HG03469 (cell line): ENCODE results near the gene KRT40.

Source experiments
- ATAC-seq: cut with Tn5 transposase; IDR thresholded peaks from one replicate; pipeline ENCODE4 v1.9.1; 2021; ENCODE audit warnings: mild to moderate bottlenecking, moderate library complexity, moderate number of reproducible peaks; ENCODE audit not compliant: unreplicated experiment

KRT40 gene

GRCh38 chr17:40953881-40954280 is 30.2 kb downstream of the KRT40 start:
- no peak for ATAC-seq

- ATAC-seq, result no peak
Observed at GRCh38 chr17:40952661-40953060, 31.5 kb downstream of the KRT40 start.

- no peak for ATAC-seq
Observed at GRCh38 chr17:40952154-40952553, 32.0 kb downstream of the KRT40 start.

- ATAC-seq, result no peak
Observed at GRCh38 chr17:40951011-40951622, 33.0 kb downstream of the KRT40 start.

- no peak for ATAC-seq
Observed at GRCh38 chr17:40950176-40950575, 34.0 kb downstream of the KRT40 start.

- ATAC-seq, result no peak
Observed at GRCh38 chr17:40949418-40949817, 34.7 kb downstream of the KRT40 start.

- no peak for ATAC-seq
Observed at GRCh38 chr17:40947929-40948328, 36.2 kb downstream of the KRT40 start.

- ATAC-seq, result no peak
Observed at GRCh38 chr17:40945414-40945813, 38.7 kb downstream of the KRT40 start.

GRCh38 chr17:40944531-40944930 is 39.6 kb downstream of the KRT40 start:
- no peak for ATAC-seq

GRCh38 chr17:40942553-40942952 is 41.6 kb downstream of the KRT40 start:
- no peak for ATAC-seq

GRCh38 chr17:40940266-40940665 is 43.9 kb downstream of the KRT40 start:
- ATAC-seq, result no peak

- no peak for ATAC-seq
Observed at GRCh38 chr17:40938981-40939380, 45.1 kb downstream of the KRT40 start.

GRCh38 chr17:40937384-40937819 is 46.7 kb downstream of the KRT40 start, which contains the start of gene KRT23:
Gene KRT23 (minus strand): TSS chr17:40937646. CDS start chr17:40936603, 1,043 bp downstream.
- no peak for ATAC-seq

- ATAC-seq, result no peak
Observed at GRCh38 chr17:40936976-40937375, 47.1 kb downstream of the KRT40 start.

- ATAC-seq, result no peak
Observed at GRCh38 chr17:40936437-40936971, 47.6 kb downstream of the KRT40 start.

GRCh38 chr17:40935624-40936023 is 48.5 kb downstream of the KRT40 start:
- ATAC-seq, result no peak

- ATAC-seq, result no peak
Observed at GRCh38 chr17:40932608-40933007, 51.5 kb downstream of the KRT40 start.

GRCh38 chr17:40931311-40931710 is 52.8 kb downstream of the KRT40 start:
- ATAC-seq, result no peak
